CD4-positive, alpha-beta memory T cell (primary cell): ENCODE results near the gene CDKN1A. TPM values are rescaled to one million over a fixed set of nuclear protein-coding genes. Genes with fewer than 3 reads are reported as not detected.

Source experiments
- CTCF ChIA-PET: fragments of 350-600 bp; sonication (Branson Sonifier 250); formaldehyde crosslinking; loops from one replicate; lab custom pipeline; 2021; ENCODE audit warnings: inconsistent platforms; ENCODE audit not compliant: partially characterized antibody; lab: Charles Lee
- POLR2A ChIA-PET: fragments of 350-600 bp; sonication (Branson Sonifier 250); formaldehyde crosslinking; loops from one replicate; lab custom pipeline; 2021; ENCODE audit not compliant: partially characterized antibody; lab: Charles Lee
- DNase-seq, 5 donors: peaks; one replicate each; pipeline versions ENCODE4 v3.0.0 to v3.0.0-alpha.2; 2020 to 2022; ENCODE audit warnings: mixed read lengths in 1 of 5
- H3K27ac ChIP-seq: one replicate; pipeline ENCODE4 v1.7.0; 2013; ENCODE audit warnings: low read depth, low read length
- H3K27me3 ChIP-seq: 2 replicates; pipeline ENCODE4 v1.7.0; 2013; ENCODE audit warnings: mild to moderate bottlenecking, low read length, moderate library complexity; ENCODE audit not compliant: insufficient read depth
- H3K36me3 ChIP-seq: 2 replicates; pipeline ENCODE4 v1.7.0; 2013; ENCODE audit warnings: mild to moderate bottlenecking, low read length, moderate library complexity; ENCODE audit not compliant: insufficient read depth
- H3K4me1 ChIP-seq: 2 replicates; pipeline ENCODE4 v1.7.0; 2013; ENCODE audit warnings: mild to moderate bottlenecking, low read length, moderate library complexity; ENCODE audit not compliant: insufficient read depth
- H3K4me3 ChIP-seq, 2 donors: one replicate each; pipeline ENCODE4 v1.7.0; 2013; ENCODE audit warnings: low read length in 2 of 2, mild to moderate bottlenecking in 1 of 2
- H3K9me3 ChIP-seq, 2 donors: one replicate each; pipeline ENCODE4 v1.7.0; 2013; ENCODE audit warnings: low read length in 2 of 2, control low read depth in 1 of 2; ENCODE audit not compliant: control insufficient read depth in 1 of 2
- H3K27ac Mint-ChIP-seq, 7 donors: one replicate each; pipeline ENCODE4 v1.8.0; 2020 to 2021; ENCODE audit warnings: mixed read lengths in 7 of 7, mild to moderate bottlenecking in 6 of 7, inconsistent platforms in 3 of 7, moderate library complexity in 3 of 7
- H3K27me3 Mint-ChIP-seq, 2 donors: one replicate each; pipeline ENCODE4 v1.8.0; 2020 to 2021; ENCODE audit warnings: mixed read lengths in 2 of 2
- H3K36me3 Mint-ChIP-seq, 2 donors: one replicate each; pipeline ENCODE4 v1.8.0; 2020 to 2021; ENCODE audit warnings: mixed read lengths in 2 of 2, inconsistent platforms in 1 of 2, mild to moderate bottlenecking in 1 of 2
- H3K4me1 Mint-ChIP-seq, 4 donors: one replicate each; pipeline ENCODE4 v1.8.0; 2020 to 2021; ENCODE audit warnings: mixed read lengths in 4 of 4, mild to moderate bottlenecking in 1 of 4
- H3K4me3 Mint-ChIP-seq, 8 donors: one replicate each; pipeline ENCODE4 v1.8.0; 2020 to 2021; ENCODE audit warnings: mixed read lengths in 8 of 8, mild to moderate bottlenecking in 7 of 8, moderate library complexity in 6 of 8, inconsistent platforms in 3 of 8
- H3K9me3 Mint-ChIP-seq, 8 donors: one replicate each; pipeline ENCODE4 v1.8.0; 2020 to 2021; ENCODE audit warnings: mixed read lengths in 8 of 8, mild to moderate bottlenecking in 5 of 8, inconsistent platforms in 3 of 8, moderate library complexity in 1 of 8
- intact Hi-C: fragments of 100-400 bp; cut with micrococcal nuclease; formaldehyde crosslinking; loops from one replicate; pipeline ENCODE4 v1.15.1; 2023
- polyA plus RNA-seq, 2 donors: library from polyadenylated mRNA; unstranded; fragments of 300-500 nt; fragmentation: Illumina TruSeq; gene quantifications; one replicate each; pipeline ENCODE4 v1.2.3, GENCODE V29; 2021
- total RNA-seq, 2 experiments: library from RNA; stranded (reverse); gene quantifications; one replicate each; pipeline ENCODE4 v1.2.3, GENCODE V29; 2021

The CDKN1A gene
- total and polyA plus RNA-seq, 4 experiments from 2014 or later = 3.3 to 20.6 (median 11.7) TPM

GRCh38 chr6:36734486-36735060 lies 56.1 kb downstream of the CDKN1A start:
- no peaks in the 10 kb centered on the region for H3K27me3 ChIP-seq
- ChIA-PET CTCF (no interaction called here), POLR2A (no interaction called here)
- H3K36me3 ChIP-seq = no peaks in the 10 kb centered on the region
- H3K36me3 Mint-ChIP-seq = no peaks in the 10 kb centered on the region
- no peak for DNase-seq
- peak overlapping the region; percentile 31 to 70 (median 52) for H3K4me3 Mint-ChIP-seq
- H3K4me1 ChIP-seq = peaks cover 11% of the 10 kb centered on the region
- peak overlapping the region in 5 of 7 donors; percentile 38 to 84 (median 59) for H3K27ac Mint-ChIP-seq
- peaks cover 5 to 8% (median 5%) of the 10 kb centered on the region in 4 donors for H3K4me1 Mint-ChIP-seq
- H3K4me3 ChIP-seq = no peak overlapping the region
- H3K27ac ChIP-seq = no peak overlapping the region
- intact Hi-C loops = no loop called here
- H3K9me3 ChIP-seq = no peaks in the 10 kb centered on the region
- no peaks in the 10 kb centered on the region for H3K9me3 Mint-ChIP-seq
- H3K27me3 Mint-ChIP-seq = no peaks in the 10 kb centered on the region

GRCh38 chr6:36735110-36736071 lies 56.9 kb downstream of the CDKN1A start:
- H3K9me3 Mint-ChIP-seq = no peaks in the 10 kb centered on the region
- no peaks in the 10 kb centered on the region for H3K27me3 ChIP-seq
- no peak overlapping the region for H3K4me3 ChIP-seq
- no peak overlapping the region for H3K27ac ChIP-seq
- ChIA-PET CTCF (no interaction called here), POLR2A (no interaction called here)
- H3K4me1 ChIP-seq = peaks cover 11% of the 10 kb centered on the region
- no peaks in the 10 kb centered on the region for H3K36me3 ChIP-seq
- H3K36me3 Mint-ChIP-seq = no peaks in the 10 kb centered on the region
- H3K4me3 Mint-ChIP-seq = peak overlapping the region; percentile 31 to 70 (median 52)
- H3K4me1 Mint-ChIP-seq = peaks cover 5 to 8% (median 5%) of the 10 kb centered on the region in 4 donors
- H3K27me3 Mint-ChIP-seq = no peaks in the 10 kb centered on the region
- H3K27ac Mint-ChIP-seq = peak overlapping the region in 5 of 7 donors; percentile 38 to 84 (median 59)
- peak in 2 of 5 donors; percentile 15 to 21 for DNase-seq
- intact Hi-C loops = no loop called here
- H3K9me3 ChIP-seq = no peaks in the 10 kb centered on the region

Other genes starting within 250 kb of the CDKN1A start
- gene PXT1, start 235.9 kb upstream of the CDKN1A start, total RNA-seq = under 1 TPM in 1 of 2 experiments, not detected in 1; 0.25 TPM
- gene PXT1, start 235.9 kb upstream of the CDKN1A start, polyA plus RNA-seq = not detected
- gene KCTD20, start 235.7 kb upstream of the CDKN1A start, total RNA-seq = 10 to 100 TPM; 35.2 to 38.9 TPM
- gene KCTD20, start 235.7 kb upstream of the CDKN1A start, polyA plus RNA-seq = 10 to 100 TPM; 36.8 to 37.3 TPM
- gene STK38, start 131.2 kb upstream of the CDKN1A start, total RNA-seq = 100 to 1,000 TPM; 186 to 190 TPM
- gene STK38, start 131.2 kb upstream of the CDKN1A start, polyA plus RNA-seq = 100 to 1,000 TPM in 1 of 2 donors, 10 to 100 TPM in 1; 54.3 to 124 TPM
- 100 to 1,000 TPM; 337 to 350 TPM for gene SRSF3, start 84.4 kb upstream of the CDKN1A start, total RNA-seq
- 100 to 1,000 TPM; 293 to 328 TPM for gene SRSF3, start 84.4 kb upstream of the CDKN1A start, polyA plus RNA-seq
- not detected for gene RAB44, start 19.1 kb downstream of the CDKN1A start, total RNA-seq
- gene RAB44, start 19.1 kb downstream of the CDKN1A start, polyA plus RNA-seq = not detected
- under 1 TPM; 0.47 to 0.70 TPM for gene CPNE5, start 160.7 kb downstream of the CDKN1A start, total RNA-seq
- 1 to 10 TPM; 1.9 to 2.7 TPM for gene CPNE5, start 160.7 kb downstream of the CDKN1A start, polyA plus RNA-seq
- 1 to 10 TPM; 8.4 to 9.2 TPM for gene PPIL1, start 196.1 kb downstream of the CDKN1A start, total RNA-seq
- 10 to 100 TPM; 18.6 to 19.7 TPM for gene PPIL1, start 196.1 kb downstream of the CDKN1A start, polyA plus RNA-seq
- gene C6orf89, start 207.2 kb downstream of the CDKN1A start, total RNA-seq = 10 to 100 TPM; 53.0 to 56.0 TPM
- 10 to 100 TPM; 35.4 to 52.8 TPM for gene C6orf89, start 207.2 kb downstream of the CDKN1A start, polyA plus RNA-seq